ENCODE measurements around the gene TLE7. TPM values are rescaled to one million over a fixed set of nuclear protein-coding genes. Genes with fewer than 3 reads are reported as not detected.

The TLE7 gene
- total RNA-seq, 2 experiments from 2014 or later, result not detected

- Histone ChIP-seq H3K36me3 (ENCODE audit: insufficient read depth, low read length) (no peaks in the 10 kb centered on the region), H3K4me1 (ENCODE audit: insufficient read depth, low read length, poor library complexity, severe bottlenecking) (peaks cover 8% of the 10 kb centered on the region), H3K4me3 (ENCODE audit: low read depth, low read length, poor library complexity, severe bottlenecking) (no peak overlapping the region), H3K4me2 (ENCODE audit: low read length) (no peak overlapping the region), H3K27ac (ENCODE audit: low read depth, low read length, poor library complexity, severe bottlenecking) (no peak overlapping the region), H3K9me3 (ENCODE audit: low read length) (no peaks in the 10 kb centered on the region), H3K9me2 (ENCODE audit: insufficient read depth, low read length) (no peaks in the 10 kb centered on the region), H2AFZ (ENCODE audit: low read length) (no peak overlapping the region), H3K79me2 (ENCODE audit: insufficient read depth, low read depth, low read length) (no peaks in the 10 kb centered on the region), H4K20me1 (ENCODE audit: insufficient read depth, low read length) (no peaks in the 10 kb centered on the region; the same call in 1 of the 2 replicates)
- TF ChIP-seq CTCF (conservative IDR thresholded peaks at IDR 0.05; ENCODE audit: low read length) (no peak), EZH2phosphoT487 (IDR thresholded peaks at IDR 0.05; ENCODE audit: borderline replicate concordance, low read depth, low read length) (no peak)
- no TSS peak for BruUV-seq (replicated peaks)
- ChIA-PET POLR2A (interaction anchor here (0.6 to 0.9 kb wide), 2 partner anchors 20 to 193 kb away, joined by 3 to 4 read pairs; partner anchors contain the start of genes CMTR2 and ZNF23), CTCF (ENCODE audit: unreplicated experiment) (no interaction called here)
- no peak for DNase-seq (ENCODE audit: low spot score)
- intact Hi-C loops (cut with micrococcal nuclease; ENCODE audit: unreplicated experiment), result no loop called here
These were observed 40.7 kb upstream of the TLE7 start for GRCh38 chr16:71482569-71482968.

GRCh38 chr16:71480956-71481355 lies 39.1 kb upstream of the TLE7 start:
- Histone ChIP-seq H3K9me3 (ENCODE audit: low read length) (no peaks in the 10 kb centered on the region), H3K4me1 (ENCODE audit: insufficient read depth, low read length, poor library complexity, severe bottlenecking) (peaks cover 8% of the 10 kb centered on the region), H3K4me2 (ENCODE audit: low read length) (no peak overlapping the region), H3K4me3 (ENCODE audit: low read depth, low read length, poor library complexity, severe bottlenecking) (no peak overlapping the region), H3K79me2 (ENCODE audit: insufficient read depth, low read depth, low read length) (no peaks in the 10 kb centered on the region), H3K36me3 (ENCODE audit: insufficient read depth, low read length) (no peaks in the 10 kb centered on the region), H3K27ac (ENCODE audit: low read depth, low read length, poor library complexity, severe bottlenecking) (no peak overlapping the region), H2AFZ (ENCODE audit: low read length) (no peak overlapping the region), H4K20me1 (ENCODE audit: insufficient read depth, low read length) (no peaks in the 10 kb centered on the region; the same call in 1 of the 2 replicates), H3K9me2 (ENCODE audit: insufficient read depth, low read length) (no peaks in the 10 kb centered on the region)
- POLR2A ChIA-PET, result interaction anchor here (0.6 kb wide), 1 partner anchor 13 kb away, joined by 3 read pairs; no protein-coding TSS in a partner anchor
- intact Hi-C loops (cut with micrococcal nuclease; ENCODE audit: unreplicated experiment), result no loop called here
- CTCF ChIA-PET (ENCODE audit: unreplicated experiment), result no interaction called here
- no peak for DNase-seq (ENCODE audit: low spot score)
- BruUV-seq (replicated peaks), result no TSS peak
- TF ChIP-seq EZH2phosphoT487 (IDR thresholded peaks at IDR 0.05; ENCODE audit: borderline replicate concordance, low read depth, low read length) (no peak), CTCF (conservative IDR thresholded peaks at IDR 0.05; ENCODE audit: low read length) (no peak)

DNA sequence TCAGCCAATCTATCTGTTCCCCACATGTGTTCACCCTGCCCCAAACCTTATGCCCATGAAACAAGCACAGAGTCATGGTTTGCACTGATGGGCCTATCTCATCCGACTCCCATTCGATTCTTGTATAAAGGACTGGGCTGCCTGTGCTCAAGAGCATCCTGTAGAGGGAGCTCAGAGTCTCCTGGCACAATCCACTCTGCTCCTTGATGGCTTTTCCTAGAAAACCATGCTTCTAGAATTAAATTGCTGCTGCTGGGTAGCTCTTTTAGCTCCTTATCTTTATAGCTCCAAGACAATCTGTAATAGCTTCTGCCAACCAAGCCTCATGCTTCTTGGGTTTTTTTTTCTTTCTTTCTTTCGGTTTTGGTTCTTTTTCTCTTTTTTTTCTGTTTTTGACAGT lies 37.6 kb upstream of the TLE7 start:
- BruUV-seq (replicated peaks), result no TSS peak
- Histone ChIP-seq H3K4me3 (ENCODE audit: low read depth, low read length, poor library complexity, severe bottlenecking) (no peak overlapping the region), H3K79me2 (ENCODE audit: insufficient read depth, low read depth, low read length) (no peaks in the 10 kb centered on the region), H3K9me3 (ENCODE audit: low read length) (no peaks in the 10 kb centered on the region), H3K9me2 (ENCODE audit: insufficient read depth, low read length) (no peaks in the 10 kb centered on the region), H3K4me1 (ENCODE audit: insufficient read depth, low read length, poor library complexity, severe bottlenecking) (peaks cover 8% of the 10 kb centered on the region), H4K20me1 (ENCODE audit: insufficient read depth, low read length) (no peaks in the 10 kb centered on the region; the same call in 1 of the 2 replicates), H3K27ac (ENCODE audit: low read depth, low read length, poor library complexity, severe bottlenecking) (no peak overlapping the region), H2AFZ (ENCODE audit: low read length) (no peak overlapping the region), H3K36me3 (ENCODE audit: insufficient read depth, low read length) (no peaks in the 10 kb centered on the region), H3K4me2 (ENCODE audit: low read length) (no peak overlapping the region)
- DNase-seq (ENCODE audit: low spot score), result peak; percentile 32
- ChIA-PET POLR2A (interaction anchor here (0.6 to 0.7 kb wide), 2 partner anchors 10 to 1825 kb away, joined by 3 read pairs; no protein-coding TSS in a partner anchor), CTCF (ENCODE audit: unreplicated experiment) (interaction anchor here (0.7 kb wide), 1 partner anchor 20 kb away, joined by 4 read pairs; no protein-coding TSS in a partner anchor)
- intact Hi-C loops (cut with micrococcal nuclease; ENCODE audit: unreplicated experiment), result no loop called here
- TF ChIP-seq EZH2phosphoT487 (IDR thresholded peaks at IDR 0.05; ENCODE audit: borderline replicate concordance, low read depth, low read length) (no peak), CTCF (conservative IDR thresholded peaks at IDR 0.05; ENCODE audit: low read length) (peak; percentile 74)

All from OCI-LY7 (cell line).